Measurements from ENCODE around the gene FYCO1.

DNA sequence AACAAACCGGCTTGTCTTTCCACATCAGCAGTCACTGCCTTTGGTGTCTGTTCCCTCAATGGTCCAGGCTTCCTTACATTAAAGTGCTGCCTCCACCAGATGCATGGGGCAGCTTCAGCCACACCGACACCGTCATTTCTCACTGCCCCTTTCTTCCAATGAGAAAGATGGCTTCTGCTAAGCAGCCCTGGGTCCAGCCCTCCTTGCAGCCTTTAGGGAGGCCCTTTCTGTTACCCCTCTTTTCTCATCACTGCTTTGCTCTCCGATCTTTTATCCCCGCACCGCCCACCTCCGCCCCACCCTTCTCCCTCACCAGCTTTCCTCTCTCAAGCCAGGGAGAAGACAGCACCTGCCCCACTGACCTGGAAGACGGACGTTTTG is 80.6 kb downstream of the FYCO1 start:
- TF ChIP-seq, protein P1, sequence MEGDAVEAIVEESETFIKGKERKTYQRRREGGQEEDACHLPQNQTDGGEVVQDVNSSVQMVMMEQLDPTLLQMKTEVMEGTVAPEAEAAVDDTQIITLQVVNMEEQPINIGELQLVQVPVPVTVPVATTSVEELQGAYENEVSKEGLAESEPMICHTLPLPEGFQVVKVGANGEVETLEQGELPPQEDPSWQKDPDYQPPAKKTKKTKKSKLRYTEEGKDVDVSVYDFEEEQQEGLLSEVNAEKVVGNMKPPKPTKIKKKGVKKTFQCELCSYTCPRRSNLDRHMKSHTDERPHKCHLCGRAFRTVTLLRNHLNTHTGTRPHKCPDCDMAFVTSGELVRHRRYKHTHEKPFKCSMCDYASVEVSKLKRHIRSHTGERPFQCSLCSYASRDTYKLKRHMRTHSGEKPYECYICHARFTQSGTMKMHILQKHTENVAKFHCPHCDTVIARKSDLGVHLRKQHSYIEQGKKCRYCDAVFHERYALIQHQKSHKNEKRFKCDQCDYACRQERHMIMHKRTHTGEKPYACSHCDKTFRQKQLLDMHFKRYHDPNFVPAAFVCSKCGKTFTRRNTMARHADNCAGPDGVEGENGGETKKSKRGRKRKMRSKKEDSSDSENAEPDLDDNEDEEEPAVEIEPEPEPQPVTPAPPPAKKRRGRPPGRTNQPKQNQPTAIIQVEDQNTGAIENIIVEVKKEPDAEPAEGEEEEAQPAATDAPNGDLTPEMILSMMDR (IDR thresholded peaks at IDR 0.05): no peak
- TF ChIP-seq POLR2AphosphoS5 (IDR thresholded peaks at IDR 0.05) (no peak), POLR2A (IDR thresholded peaks at IDR 0.05) (no peak)
